HepG2 (cell line): ENCODE measurements around the gene THAP3. TPM values are rescaled to one million over a fixed set of nuclear protein-coding genes. Genes with fewer than 3 reads are reported as not detected.

Source experiments
- CBFB ChIP-seq: sonication (generic); formaldehyde crosslinking; IDR thresholded peaks from 2 replicates; pipeline ENCODE4 v1.4.0; 2020; ENCODE audit warnings: missing genetic modification reagents
- CBX2 ChIP-seq, 2 experiments: fragments of 200-600 bp in 1 of 2; sonication (generic); formaldehyde crosslinking in 1 of 2; IDR thresholded peaks; 2 replicates each; pipeline versions ENCODE4 v1.7.0 to v1.8.1; 2018 to 2022; ENCODE audit warnings: low read depth in 2 of 2, low read length in 1 of 2, mild to moderate bottlenecking in 1 of 2, missing genetic modification reagents in 1 of 2
- ESRRA ChIP-seq: sonication (generic); formaldehyde crosslinking; IDR thresholded peaks from 2 replicates; pipeline ENCODE4 v1.5.1; 2020; ENCODE audit warnings: mild to moderate bottlenecking, low read depth, missing genetic modification reagents
- HES4 ChIP-seq: sonication (generic); formaldehyde crosslinking; IDR thresholded peaks from 2 replicates; pipeline ENCODE4 v1.9.0; 2021; ENCODE audit warnings: mild to moderate bottlenecking, missing genetic modification reagents, borderline replicate concordance
- HNRNPL ChIP-seq: fragments of 200-400 bp; formaldehyde crosslinking; IDR thresholded peaks from 2 replicates; pipeline ENCODE4 v1.6.1; 2017; ENCODE audit warnings: mild to moderate bottlenecking, low read depth, low read length
- IKZF1 ChIP-seq: fragments of 450-650 bp; IDR thresholded peaks from 2 replicates; pipeline ENCODE4 v1.7.1; 2016
- NR2F6 ChIP-seq, 2 experiments: IDR thresholded peaks; 2 replicates each; pipeline ENCODE4 v1.6.1; 2016; ENCODE audit warnings: antibody characterized with exemption in 1 of 2, mild to moderate bottlenecking in 1 of 2
- SOX13 ChIP-seq, 3 experiments: fragments of 450-650 bp in 1 of 3; sonication (generic) in 1 of 3; formaldehyde crosslinking in 1 of 3; IDR thresholded peaks in 2 of 3; conservative IDR thresholded peaks in 1 of 3; 2 replicates each; pipeline versions ENCODE4 v1.5.0 to v1.6.1; 2016 to 2020; ENCODE audit warnings: antibody characterized with exemption in 1 of 3, mild to moderate bottlenecking in 1 of 3, missing compliant biosample characterization in 1 of 3, missing genetic modification reagents in 1 of 3, moderate library complexity in 1 of 3
- SP2 ChIP-seq: sonication (generic); formaldehyde crosslinking; IDR thresholded peaks from 2 replicates; pipeline ENCODE4 v1.5.1; 2020; ENCODE audit warnings: mild to moderate bottlenecking, missing genetic modification reagents
- ZC3H13 ChIP-seq: sonication (generic); formaldehyde crosslinking; IDR thresholded peaks from 2 replicates; pipeline ENCODE4 v1.8.1; 2023; ENCODE audit warnings: mild to moderate bottlenecking, missing genetic modification reagents, moderate library complexity
- ZFYVE20 ChIP-seq: sonication (generic); formaldehyde crosslinking; IDR thresholded peaks from 2 replicates; pipeline ENCODE4 v1.8.0; 2023; ENCODE audit warnings: low read depth, mild to moderate bottlenecking, moderate library complexity, missing genetic modification reagents, borderline replicate concordance
- ZNF124 ChIP-seq: sonication (generic); formaldehyde crosslinking; IDR thresholded peaks from 2 replicates; pipeline ENCODE4 v1.4.0; 2020; ENCODE audit warnings: missing genetic modification reagents
- ZNF660 ChIP-seq: sonication (generic); formaldehyde crosslinking; IDR thresholded peaks from 2 replicates; pipeline ENCODE4 v1.5.1; 2020; ENCODE audit warnings: mild to moderate bottlenecking, low read depth, missing genetic modification reagents, borderline replicate concordance
- ZNF678 ChIP-seq: sonication (generic); formaldehyde crosslinking; IDR thresholded peaks from 2 replicates; pipeline ENCODE4 v1.4.0; 2020; ENCODE audit warnings: mild to moderate bottlenecking, missing genetic modification reagents
- ZNF83 ChIP-seq: sonication (generic); formaldehyde crosslinking; IDR thresholded peaks from 2 replicates; pipeline ENCODE4 v1.4.0; 2020; ENCODE audit warnings: missing genetic modification reagents, mild to moderate bottlenecking, borderline replicate concordance
- polyA plus RNA-seq, 8 experiments: library from polyadenylated mRNA; depleted of rRNA in 3 of 8; stranded (reverse) in 7 of 8; unstranded in 1 of 8; fragments of >200 nt; fragmentation: Illumina TruSeq in 4 of 8; extraction: Trizol in 4 of 8; gene quantifications; 2 replicates each; pipeline versions ENCODE4 v1.2.1 to v1.2.3, GENCODE V29; 2011 to 2016; ENCODE audit warnings: low read depth in 4 of 8, missing spikeins in 1 of 8, mixed read lengths in 1 of 8; ENCODE audit not compliant: insufficient read depth in 1 of 8
- total RNA-seq, 5 experiments: library from RNA; depleted of rRNA; stranded (reverse); fragments of >200 nt; fragmentation: Illumina TruSeq; extraction: Trizol; gene quantifications; 2 replicates each; pipeline ENCODE4 v1.2.3, GENCODE V29; 2016; ENCODE audit warnings: low read depth in 1 of 5
- TF ChIP-seq, protein P1 (sequence below): IDR thresholded peaks from 2 replicates; pipeline ENCODE4 v1.6.1; 2016; ENCODE audit warnings: low read depth, control low read depth
- TF ChIP-seq, protein P2 (sequence below): sonication (generic); formaldehyde crosslinking; IDR thresholded peaks from 2 replicates; pipeline ENCODE4 v1.8.0; 2022; ENCODE audit warnings: mild to moderate bottlenecking, missing genetic modification reagents, moderate library complexity
- TF ChIP-seq, protein P3 (sequence below): sonication (generic); formaldehyde crosslinking; conservative IDR thresholded peaks from 2 replicates; pipeline ENCODE4 v1.8.0; 2022; ENCODE audit warnings: low read depth, missing genetic modification reagents
- TF ChIP-seq, protein P4 (sequence below): sonication (generic); formaldehyde crosslinking; IDR thresholded peaks from 2 replicates; pipeline ENCODE4 v1.5.0; 2020; ENCODE audit warnings: mild to moderate bottlenecking, missing genetic modification reagents, borderline replicate concordance

THAP3 gene
- total and polyA plus RNA-seq, 2 of the 13 experiments (the other 11 are each of a cell fraction or from before 2014, with no cell fraction given), result 10.3 to 14.9 TPM

DNA sequence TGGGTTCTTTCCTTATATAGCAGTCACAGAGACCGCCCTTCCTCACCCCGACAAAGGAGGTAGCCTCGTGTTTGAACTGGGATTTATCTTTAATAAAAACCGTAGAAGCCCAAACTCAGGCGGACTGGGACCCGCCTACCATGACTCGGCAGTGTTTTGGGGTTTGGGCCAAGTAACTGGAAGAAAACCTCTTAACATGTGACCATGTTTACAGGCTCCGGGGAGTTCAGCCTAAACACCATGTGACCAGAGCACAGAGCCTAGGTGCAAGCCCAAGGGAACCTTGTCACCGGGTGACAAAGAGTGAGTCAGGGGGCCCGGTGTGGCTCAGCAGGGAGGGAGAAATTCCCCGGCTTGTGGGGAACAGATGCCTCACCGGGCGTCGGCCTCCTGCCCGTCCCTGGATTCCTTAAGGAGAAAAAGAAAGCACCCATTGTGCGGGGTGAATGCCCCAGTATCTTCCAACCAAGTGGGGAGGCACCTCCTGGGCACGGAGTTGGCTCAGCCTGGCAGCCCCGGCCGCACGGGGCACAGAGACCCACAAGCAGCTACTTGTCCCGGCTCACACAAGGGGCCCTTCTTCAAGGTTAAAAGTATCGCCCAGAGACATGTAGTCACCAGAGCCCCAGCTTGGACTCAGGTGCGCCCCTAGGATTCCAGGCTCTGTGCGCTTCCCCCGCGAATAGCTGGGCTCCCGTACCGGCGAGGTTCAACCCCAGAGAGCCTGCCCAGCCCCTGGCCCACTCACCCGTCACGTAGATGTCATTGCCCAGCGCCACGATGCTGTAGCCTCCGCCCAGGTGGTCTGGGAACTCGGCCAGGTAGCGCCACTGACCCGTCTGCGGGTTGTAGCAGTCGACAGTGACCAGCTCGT, 23.4 kb upstream of the THAP3 start (continued):
- TF ChIP-seq CBX2 (IDR thresholded peaks at IDR 0.05; ENCODE audit: low read depth, low read length) (no peak), CBX2 (CRISPR knock-in tag; IDR thresholded peaks at IDR 0.05; ENCODE audit: low read depth) (no peak), ZNF124 (no peak), ZFYVE20 (CRISPR knock-in tag) (no peak), HNRNPL (peak; percentile 91), ZC3H13 (CRISPR knock-in tag) (peak; percentile 70; the same call in 1 of the 2 replicates), NR2F6 (IDR thresholded peaks at IDR 0.05) (no peak), NR2F6 (CRISPR knock-in tag; IDR thresholded peaks at IDR 0.05) (no peak), ZNF678 (CRISPR knock-in tag) (no peak), IKZF1 (no peak), CBFB (no peak), ZNF660 (CRISPR knock-in tag) (no peak), SP2 (CRISPR knock-in tag) (no peak), HES4 (CRISPR knock-in tag) (no peak; the same call in 1 of the 2 replicates), ZNF83 (no peak), ESRRA (CRISPR knock-in tag) (no peak), SOX13 (IDR thresholded peaks at IDR 0.05) (no peak), SOX13 (CRISPR knock-in tag; conservative IDR thresholded peaks at IDR 0.05 in 1 of 2, IDR thresholded peaks at IDR 0.05 in 1 of 2) (0 out of 4 replicates have a peak, but pooled peaks of 1 of the 2 experiments have one; percentile 5)
- TF ChIP-seq, protein P1, sequence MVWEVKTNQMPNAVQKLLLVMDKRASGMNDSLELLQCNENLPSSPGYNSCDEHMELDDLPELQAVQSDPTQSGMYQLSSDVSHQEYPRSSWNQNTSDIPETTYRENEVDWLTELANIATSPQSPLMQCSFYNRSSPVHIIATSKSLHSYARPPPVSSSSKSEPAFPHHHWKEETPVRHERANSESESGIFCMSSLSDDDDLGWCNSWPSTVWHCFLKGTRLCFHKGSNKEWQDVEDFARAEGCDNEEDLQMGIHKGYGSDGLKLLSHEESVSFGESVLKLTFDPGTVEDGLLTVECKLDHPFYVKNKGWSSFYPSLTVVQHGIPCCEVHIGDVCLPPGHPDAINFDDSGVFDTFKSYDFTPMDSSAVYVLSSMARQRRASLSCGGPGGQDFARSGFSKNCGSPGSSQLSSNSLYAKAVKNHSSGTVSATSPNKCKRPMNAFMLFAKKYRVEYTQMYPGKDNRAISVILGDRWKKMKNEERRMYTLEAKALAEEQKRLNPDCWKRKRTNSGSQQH (CRISPR knock-in tag), result no peak
- TF ChIP-seq, protein P2, sequence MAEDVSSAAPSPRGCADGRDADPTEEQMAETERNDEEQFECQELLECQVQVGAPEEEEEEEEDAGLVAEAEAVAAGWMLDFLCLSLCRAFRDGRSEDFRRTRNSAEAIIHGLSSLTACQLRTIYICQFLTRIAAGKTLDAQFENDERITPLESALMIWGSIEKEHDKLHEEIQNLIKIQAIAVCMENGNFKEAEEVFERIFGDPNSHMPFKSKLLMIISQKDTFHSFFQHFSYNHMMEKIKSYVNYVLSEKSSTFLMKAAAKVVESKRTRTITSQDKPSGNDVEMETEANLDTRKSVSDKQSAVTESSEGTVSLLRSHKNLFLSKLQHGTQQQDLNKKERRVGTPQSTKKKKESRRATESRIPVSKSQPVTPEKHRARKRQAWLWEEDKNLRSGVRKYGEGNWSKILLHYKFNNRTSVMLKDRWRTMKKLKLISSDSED (CRISPR knock-in tag), result no peak
- TF ChIP-seq, protein P3, sequence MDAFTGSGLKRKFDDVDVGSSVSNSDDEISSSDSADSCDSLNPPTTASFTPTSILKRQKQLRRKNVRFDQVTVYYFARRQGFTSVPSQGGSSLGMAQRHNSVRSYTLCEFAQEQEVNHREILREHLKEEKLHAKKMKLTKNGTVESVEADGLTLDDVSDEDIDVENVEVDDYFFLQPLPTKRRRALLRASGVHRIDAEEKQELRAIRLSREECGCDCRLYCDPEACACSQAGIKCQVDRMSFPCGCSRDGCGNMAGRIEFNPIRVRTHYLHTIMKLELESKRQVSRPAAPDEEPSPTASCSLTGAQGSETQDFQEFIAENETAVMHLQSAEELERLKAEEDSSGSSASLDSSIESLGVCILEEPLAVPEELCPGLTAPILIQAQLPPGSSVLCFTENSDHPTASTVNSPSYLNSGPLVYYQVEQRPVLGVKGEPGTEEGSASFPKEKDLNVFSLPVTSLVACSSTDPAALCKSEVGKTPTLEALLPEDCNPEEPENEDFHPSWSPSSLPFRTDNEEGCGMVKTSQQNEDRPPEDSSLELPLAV, result no peak
- TF ChIP-seq, protein P4, sequence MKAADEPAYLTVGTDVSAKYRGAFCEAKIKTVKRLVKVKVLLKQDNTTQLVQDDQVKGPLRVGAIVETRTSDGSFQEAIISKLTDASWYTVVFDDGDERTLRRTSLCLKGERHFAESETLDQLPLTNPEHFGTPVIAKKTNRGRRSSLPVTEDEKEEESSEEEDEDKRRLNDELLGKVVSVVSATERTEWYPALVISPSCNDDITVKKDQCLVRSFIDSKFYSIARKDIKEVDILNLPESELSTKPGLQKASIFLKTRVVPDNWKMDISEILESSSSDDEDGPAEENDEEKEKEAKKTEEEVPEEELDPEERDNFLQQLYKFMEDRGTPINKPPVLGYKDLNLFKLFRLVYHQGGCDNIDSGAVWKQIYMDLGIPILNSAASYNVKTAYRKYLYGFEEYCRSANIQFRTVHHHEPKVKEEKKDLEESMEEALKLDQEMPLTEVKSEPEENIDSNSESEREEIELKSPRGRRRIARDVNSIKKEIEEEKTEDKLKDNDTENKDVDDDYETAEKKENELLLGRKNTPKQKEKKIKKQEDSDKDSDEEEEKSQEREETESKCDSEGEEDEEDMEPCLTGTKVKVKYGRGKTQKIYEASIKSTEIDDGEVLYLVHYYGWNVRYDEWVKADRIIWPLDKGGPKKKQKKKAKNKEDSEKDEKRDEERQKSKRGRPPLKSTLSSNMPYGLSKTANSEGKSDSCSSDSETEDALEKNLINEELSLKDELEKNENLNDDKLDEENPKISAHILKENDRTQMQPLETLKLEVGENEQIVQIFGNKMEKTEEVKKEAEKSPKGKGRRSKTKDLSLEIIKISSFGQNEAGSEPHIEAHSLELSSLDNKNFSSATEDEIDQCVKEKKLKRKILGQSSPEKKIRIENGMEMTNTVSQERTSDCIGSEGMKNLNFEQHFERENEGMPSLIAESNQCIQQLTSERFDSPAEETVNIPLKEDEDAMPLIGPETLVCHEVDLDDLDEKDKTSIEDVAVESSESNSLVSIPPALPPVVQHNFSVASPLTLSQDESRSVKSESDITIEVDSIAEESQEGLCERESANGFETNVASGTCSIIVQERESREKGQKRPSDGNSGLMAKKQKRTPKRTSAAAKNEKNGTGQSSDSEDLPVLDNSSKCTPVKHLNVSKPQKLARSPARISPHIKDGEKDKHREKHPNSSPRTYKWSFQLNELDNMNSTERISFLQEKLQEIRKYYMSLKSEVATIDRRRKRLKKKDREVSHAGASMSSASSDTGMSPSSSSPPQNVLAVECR (CRISPR knock-in tag), result peak; percentile 78
